ENCODE data around the gene CHM. TPM values are rescaled to one million over a fixed set of nuclear protein-coding genes. Genes with fewer than 3 reads are reported as not detected.

Gene CHM
- total and polyA plus RNA-seq, 2 experiments from 2014 or later = 11.6 to 24.8 TPM

GRCh38 chrX:85903692-85904471 is 143.5 kb downstream of the CHM start:
- H3K79me2 ChIP-seq = no peaks in the 10 kb centered on the region
- no peaks in the 10 kb centered on the region for H3K4me1 ChIP-seq (ENCODE audit: insufficient read depth)
- H2AFZ ChIP-seq = no peak overlapping the region
- no peak for TF ChIP-seq EZH2 (IDR thresholded peaks at IDR 0.05; ENCODE audit: borderline replicate concordance)
- no peaks in the 10 kb centered on the region for H3K9me2 ChIP-seq (replicated peaks; ENCODE audit: insufficient read depth)
- H3K9me3 ChIP-seq (ENCODE audit: low read depth) = no peaks in the 10 kb centered on the region
- 54% methylated on average over 5 of the region's 5 CpGs for WGBS (ENCODE audit: low lambda C conversion rate, missing lambda C conversion rate)
- no peak for DNase-seq (ENCODE audit: low spot score)
- no peak overlapping the region for H3K4me3 ChIP-seq
- no peak overlapping the region for H3K4me2 ChIP-seq
- no peak overlapping the region for H3K27ac ChIP-seq
- H3K36me3 ChIP-seq (replicated peaks; ENCODE audit: insufficient read depth, low read depth) = no peaks in the 10 kb centered on the region
- no peaks in the 10 kb centered on the region for H4K20me1 ChIP-seq (ENCODE audit: insufficient read depth, poor library complexity, severe bottlenecking)
- no peaks in the 10 kb centered on the region for H3K27me3 ChIP-seq

DNA sequence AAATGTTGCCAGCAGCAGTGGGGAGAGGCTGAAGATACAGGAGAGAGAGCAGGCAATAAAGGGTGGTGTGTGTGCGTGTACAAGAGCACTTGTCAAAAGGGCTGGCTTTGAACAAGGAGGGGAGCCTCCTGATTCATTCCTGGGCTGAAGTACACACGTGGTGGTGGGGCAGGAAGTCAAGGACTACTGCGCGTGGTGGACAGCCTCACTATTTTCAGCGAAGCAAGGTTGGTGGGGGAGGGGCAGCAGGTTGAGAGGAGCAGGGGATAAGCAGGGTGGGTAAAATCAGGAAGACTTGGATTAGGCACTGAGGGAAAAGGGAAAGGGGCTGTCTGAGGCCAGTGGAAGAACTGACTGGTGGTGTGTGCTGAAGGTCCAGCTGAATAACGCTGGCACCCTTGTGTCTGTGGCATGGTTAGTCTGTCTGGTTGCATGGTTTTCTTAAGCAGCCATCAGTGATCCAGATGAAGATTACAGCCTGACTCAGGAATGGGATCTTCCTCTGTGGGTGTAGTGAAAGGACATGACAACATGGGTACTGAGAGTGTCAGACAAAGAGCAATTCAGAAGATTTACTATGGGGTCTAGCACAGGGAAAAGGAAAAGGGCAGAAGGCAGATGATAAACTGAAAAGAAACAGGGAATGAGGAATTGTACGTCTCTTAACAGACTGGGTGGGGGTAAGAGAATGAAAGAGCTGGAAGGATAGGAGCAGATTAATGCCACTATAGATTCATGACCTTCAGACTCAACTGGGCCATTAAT is 149.8 kb downstream of the CHM start:
- H3K36me3 ChIP-seq (replicated peaks; ENCODE audit: insufficient read depth, low read depth) = no peaks in the 10 kb centered on the region
- no peaks in the 10 kb centered on the region for H3K27me3 ChIP-seq
- no peaks in the 10 kb centered on the region for H3K9me3 ChIP-seq (ENCODE audit: low read depth)
- H3K4me2 ChIP-seq = no peak overlapping the region
- H3K79me2 ChIP-seq = no peaks in the 10 kb centered on the region
- no peak overlapping the region for H3K4me3 ChIP-seq
- H4K20me1 ChIP-seq (ENCODE audit: insufficient read depth, poor library complexity, severe bottlenecking) = no peaks in the 10 kb centered on the region
- no peak for DNase-seq (ENCODE audit: low spot score)
- no peaks in the 10 kb centered on the region for H3K9me2 ChIP-seq (replicated peaks; ENCODE audit: insufficient read depth)
- H2AFZ ChIP-seq = no peak overlapping the region
- H3K27ac ChIP-seq = no peak overlapping the region
- 76% methylated on average over 7 of the region's 7 CpGs for WGBS (ENCODE audit: low lambda C conversion rate, missing lambda C conversion rate)
- H3K4me1 ChIP-seq (ENCODE audit: insufficient read depth) = no peaks in the 10 kb centered on the region
- TF ChIP-seq EZH2phosphoT487 (IDR thresholded peaks at IDR 0.05; ENCODE audit: low read depth, severe bottlenecking, unreplicated experiment) = no peak
- TF ChIP-seq, protein P1, sequence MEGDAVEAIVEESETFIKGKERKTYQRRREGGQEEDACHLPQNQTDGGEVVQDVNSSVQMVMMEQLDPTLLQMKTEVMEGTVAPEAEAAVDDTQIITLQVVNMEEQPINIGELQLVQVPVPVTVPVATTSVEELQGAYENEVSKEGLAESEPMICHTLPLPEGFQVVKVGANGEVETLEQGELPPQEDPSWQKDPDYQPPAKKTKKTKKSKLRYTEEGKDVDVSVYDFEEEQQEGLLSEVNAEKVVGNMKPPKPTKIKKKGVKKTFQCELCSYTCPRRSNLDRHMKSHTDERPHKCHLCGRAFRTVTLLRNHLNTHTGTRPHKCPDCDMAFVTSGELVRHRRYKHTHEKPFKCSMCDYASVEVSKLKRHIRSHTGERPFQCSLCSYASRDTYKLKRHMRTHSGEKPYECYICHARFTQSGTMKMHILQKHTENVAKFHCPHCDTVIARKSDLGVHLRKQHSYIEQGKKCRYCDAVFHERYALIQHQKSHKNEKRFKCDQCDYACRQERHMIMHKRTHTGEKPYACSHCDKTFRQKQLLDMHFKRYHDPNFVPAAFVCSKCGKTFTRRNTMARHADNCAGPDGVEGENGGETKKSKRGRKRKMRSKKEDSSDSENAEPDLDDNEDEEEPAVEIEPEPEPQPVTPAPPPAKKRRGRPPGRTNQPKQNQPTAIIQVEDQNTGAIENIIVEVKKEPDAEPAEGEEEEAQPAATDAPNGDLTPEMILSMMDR (IDR thresholded peaks at IDR 0.05; ENCODE audit: poor library complexity) = no peak
- no peak for TF ChIP-seq EZH2 (IDR thresholded peaks at IDR 0.05; ENCODE audit: borderline replicate concordance)

DNA sequence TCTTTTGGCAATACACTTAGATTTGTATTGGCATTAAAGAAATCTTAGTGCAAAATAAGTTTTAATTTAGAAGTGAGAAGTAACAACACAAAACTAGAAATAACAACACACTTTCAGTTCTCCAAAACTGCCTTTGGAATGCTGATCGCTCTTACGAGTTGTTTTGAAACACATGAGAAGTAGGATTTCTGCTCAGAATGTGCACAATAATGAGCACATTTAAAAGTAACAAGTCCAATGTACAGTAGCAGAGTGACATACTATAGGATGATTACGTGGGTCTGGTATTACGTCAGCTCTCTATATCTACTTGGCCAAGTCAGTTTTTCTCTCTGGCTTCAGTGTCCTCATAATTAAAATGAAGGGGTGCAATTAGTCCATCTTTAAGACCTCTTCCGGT is 164.8 kb downstream of the CHM start:
- no peak for DNase-seq (ENCODE audit: low spot score)
- Histone ChIP-seq H4K20me1 (ENCODE audit: insufficient read depth, poor library complexity, severe bottlenecking) (no peaks in the 10 kb centered on the region), H3K27ac (no peak overlapping the region), H3K9me3 (ENCODE audit: low read depth) (no peaks in the 10 kb centered on the region), H3K4me2 (no peak overlapping the region), H3K36me3 (replicated peaks; ENCODE audit: insufficient read depth, low read depth) (no peaks in the 10 kb centered on the region), H3K4me3 (no peak overlapping the region), H3K79me2 (no peaks in the 10 kb centered on the region), H3K9me2 (replicated peaks; ENCODE audit: insufficient read depth) (no peaks in the 10 kb centered on the region), H3K27me3 (no peaks in the 10 kb centered on the region), H2AFZ (no peak overlapping the region), H3K4me1 (ENCODE audit: insufficient read depth) (no peaks in the 10 kb centered on the region)
- TF ChIP-seq EZH2 (IDR thresholded peaks at IDR 0.05; ENCODE audit: borderline replicate concordance) (no peak), EZH2phosphoT487 (IDR thresholded peaks at IDR 0.05; ENCODE audit: low read depth, severe bottlenecking, unreplicated experiment) (no peak)
- TF ChIP-seq, protein P1 (IDR thresholded peaks at IDR 0.05; ENCODE audit: poor library complexity) = no peak
- WGBS (ENCODE audit: low lambda C conversion rate, missing lambda C conversion rate) = 85% methylated on average over 5 of the region's 5 CpGs

GRCh38 chrX:85870585-85870984 is 176.8 kb downstream of the CHM start:
- Histone ChIP-seq H2AFZ (no peak overlapping the region), H3K9me3 (ENCODE audit: low read depth) (no peaks in the 10 kb centered on the region), H3K27me3 (no peaks in the 10 kb centered on the region), H3K9me2 (replicated peaks; ENCODE audit: insufficient read depth) (no peaks in the 10 kb centered on the region), H3K27ac (no peak overlapping the region), H3K36me3 (replicated peaks; ENCODE audit: insufficient read depth, low read depth) (no peaks in the 10 kb centered on the region), H3K79me2 (no peaks in the 10 kb centered on the region), H4K20me1 (ENCODE audit: insufficient read depth, poor library complexity, severe bottlenecking) (no peaks in the 10 kb centered on the region), H3K4me3 (no peak overlapping the region), H3K4me1 (ENCODE audit: insufficient read depth) (no peaks in the 10 kb centered on the region), H3K4me2 (no peak overlapping the region)
- TF ChIP-seq EZH2phosphoT487 (IDR thresholded peaks at IDR 0.05; ENCODE audit: low read depth, severe bottlenecking, unreplicated experiment) (no peak), EZH2 (IDR thresholded peaks at IDR 0.05; ENCODE audit: borderline replicate concordance) (no peak)
- TF ChIP-seq, protein P1 (IDR thresholded peaks at IDR 0.05; ENCODE audit: poor library complexity) = no peak
- DNase-seq (ENCODE audit: low spot score) = no peak
- 83% methylated on average over 3 of the region's 3 CpGs for WGBS (ENCODE audit: low lambda C conversion rate, missing lambda C conversion rate)

Data from hepatocyte (in vitro differentiated cells).